Keratinocyte (primary cell): ENCODE measurements around the gene USP9X. TPM values are rescaled to one million over a fixed set of nuclear protein-coding genes. Genes with fewer than 3 reads are reported as not detected.

Experiments used
- DNase-seq: peaks from one replicate; pipeline ENCODE4 v3.0.0-alpha.2; 2011; ENCODE audit warnings: low read depth, missing footprints, low spot score
- FAIRE-seq: peaks from 2 replicates; lab custom pipeline; 2011; peaks lifted over from hg19 to GRCh38; lab: Jason Lieb, UNC
- H2AFZ ChIP-seq: 2 replicates; pipeline ENCODE4 v1.6.0; 2012; ENCODE audit warnings: low read length, control low read depth, inconsistent platforms; ENCODE audit not compliant: control insufficient read depth
- H3K27ac ChIP-seq: 2 replicates; pipeline ENCODE4 v1.5.1; 2011; ENCODE audit warnings: low read length; ENCODE audit not compliant: control insufficient read depth, insufficient read depth
- H3K27me3 ChIP-seq: 3 replicates; pipeline ENCODE4 v1.6.0; 2011; ENCODE audit warnings: low read length; ENCODE audit not compliant: control insufficient read depth, insufficient read depth; ENCODE audit errors: extremely low read depth
- H3K36me3 ChIP-seq, 2 experiments: 2 replicates in 1 of 2; 3 replicates in 1 of 2; pipeline ENCODE4 v1.5.1; 2011; ENCODE audit warnings: low read length in 2 of 2, mild to moderate bottlenecking in 1 of 2; ENCODE audit not compliant: control insufficient read depth in 2 of 2, insufficient read depth in 2 of 2; ENCODE audit errors: extremely low read depth in 1 of 2
- H3K4me1 ChIP-seq: 3 replicates; pipeline ENCODE4 v1.5.1; 2011; ENCODE audit warnings: low read length; ENCODE audit not compliant: control insufficient read depth, insufficient read depth; ENCODE audit errors: extremely low read depth
- H3K4me2 ChIP-seq: 3 replicates; pipeline ENCODE4 v1.6.0; 2011; ENCODE audit warnings: low read depth, low read length; ENCODE audit not compliant: control insufficient read depth, insufficient read depth; ENCODE audit errors: extremely low read depth
- H3K4me3 ChIP-seq, 3 experiments: fragments of 200-600 bp in 1 of 3; sonication (generic) in 1 of 3; 2 replicates in 2 of 3; 3 replicates in 1 of 3; pipeline ENCODE4 v1.5.1; 2011 to 2016; ENCODE audit warnings: low read length in 3 of 3, mild to moderate bottlenecking in 3 of 3, control low read depth in 2 of 3, inconsistent platforms in 1 of 3, low read depth in 1 of 3, mixed read lengths in 1 of 3, mixed run types in 1 of 3, moderate library complexity in 1 of 3; ENCODE audit not compliant: control insufficient read depth in 2 of 3, insufficient read depth in 2 of 3; ENCODE audit errors: extremely low read depth in 1 of 3
- H3K79me2 ChIP-seq: 2 replicates; pipeline ENCODE4 v1.6.0; 2012; ENCODE audit warnings: low read length; ENCODE audit not compliant: control insufficient read depth, insufficient read depth
- H3K9ac ChIP-seq: 3 replicates; pipeline ENCODE4 v1.6.0; 2011; ENCODE audit warnings: low read length; ENCODE audit not compliant: control insufficient read depth, insufficient read depth; ENCODE audit errors: extremely low read depth
- H3K9me1 ChIP-seq: 3 replicates; pipeline ENCODE4 v1.6.0; 2011; ENCODE audit warnings: low read length; ENCODE audit not compliant: control insufficient read depth, insufficient read depth; ENCODE audit errors: extremely low read depth
- H3K9me3 ChIP-seq: 2 replicates; pipeline ENCODE4 v1.5.1; 2012; ENCODE audit warnings: low read depth, low read length; ENCODE audit not compliant: control insufficient read depth
- H4K20me1 ChIP-seq: 3 replicates; pipeline ENCODE4 v1.6.0; 2011; ENCODE audit warnings: low read length; ENCODE audit not compliant: control insufficient read depth, insufficient read depth; ENCODE audit errors: extremely low read depth
- CTCF ChIP-seq, 3 experiments: IDR thresholded peaks in 1 of 3; conservative IDR thresholded peaks in 1 of 3; optimal IDR thresholded peaks in 1 of 3; 2 replicates in 2 of 3; 3 replicates in 1 of 3; pipeline versions ENCODE3 to v1.5.1; 2011; ENCODE audit warnings: low read length in 3 of 3, mild to moderate bottlenecking in 3 of 3, moderate library complexity in 2 of 3, control low read depth in 1 of 3, inconsistent platforms in 1 of 3; ENCODE audit not compliant: insufficient read depth in 2 of 3; ENCODE audit errors: extremely low read depth in 1 of 3
- EZH2 ChIP-seq: IDR thresholded peaks from one replicate; pipeline ENCODE4 v1.6.1; 2012; ENCODE audit warnings: inconsistent platforms, mild to moderate bottlenecking, low read length, moderate library complexity
- dilution Hi-C: fragments of 300-500 bp; cut with MboI; formaldehyde crosslinking; loops from one replicate; pipeline ENCODE4 v1.7.0; 2020; ENCODE audit warnings: low sequenced_read_pairs; ENCODE audit not compliant: extremely low pct_ligation_motif_present
- polyA plus RNA-seq, 5 experiments: library from polyadenylated mRNA; depleted of rRNA in 3 of 5; stranded (reverse) in 3 of 5; stranded (forward) in 1 of 5; unstranded in 1 of 5; fragments of >200 nt; gene quantifications; 1 replicate in 1 of 5; 2 replicates in 3 of 5; 3 replicates in 1 of 5; pipeline versions ENCODE4 v1.2.1 to v1.2.3, GENCODE V29; 2011 to 2012; ENCODE audit warnings: missing spikeins in 2 of 5, low read depth in 1 of 5, low replicate concordance in 1 of 5

Gene USP9X
- polyA plus RNA-seq, 1 donor (not counting 4 experiments of a cell fraction or from before 2014, with no cell fraction given), result 44.8 TPM

- H3K4me1 ChIP-seq, result peaks cover 21% of the 10 kb centered on the region
- no peak overlapping the region for H3K27ac ChIP-seq
- TF ChIP-seq EZH2 (no peak), CTCF (optimal IDR thresholded peaks at IDR 0.05 in 1 of 3, IDR thresholded peaks at IDR 0.05 in 1 of 3, conservative IDR thresholded peaks at IDR 0.05 in 1 of 3; ENCODE audit: extremely low read depth in 1 of 3, insufficient read depth in 2 of 3, low read length in 3 of 3) (no peak)
- dilution Hi-C loops, result no loop called here
- H3K27me3 ChIP-seq, result no peaks in the 10 kb centered on the region
- H4K20me1 ChIP-seq, result peaks cover 4% of the 10 kb centered on the region
- no peaks in the 10 kb centered on the region for H3K9me1 ChIP-seq
- H2AFZ ChIP-seq, result no peak overlapping the region
- no peak overlapping the region for H3K9ac ChIP-seq
- no peak overlapping the region for H3K4me2 ChIP-seq
- no peaks in the 10 kb centered on the region for H3K9me3 ChIP-seq
- no peaks in the 10 kb centered on the region for H3K79me2 ChIP-seq
- no peak for DNase-seq
- no peak for FAIRE-seq
- no peak overlapping the region for H3K4me3 ChIP-seq
- peaks cover 4% of the 10 kb centered on the region in 2 experiments for H3K36me3 ChIP-seq
Observed at GRCh38 chrX:41144873-41145272, 59.6 kb downstream of the USP9X start.

- FAIRE-seq (peak; percentile 88), DNase-seq (peak; percentile 49)
- no peak overlapping the region for H3K4me2 ChIP-seq
Observed at GRCh38 chrX:41145920-41146608, 60.8 kb downstream of the USP9X start.

More at GRCh38 chrX:41145920-41146608, 60.8 kb downstream of the USP9X start:
- dilution Hi-C loops, result no loop called here
- H3K27ac ChIP-seq, result no peak overlapping the region
- H2AFZ ChIP-seq, result no peak overlapping the region
- H3K9me1 ChIP-seq, result no peaks in the 10 kb centered on the region
- no peak overlapping the region for H3K9ac ChIP-seq
- no peaks in the 10 kb centered on the region for H3K27me3 ChIP-seq
- H3K4me1 ChIP-seq, result peaks cover 21% of the 10 kb centered on the region
- no peaks in the 10 kb centered on the region for H3K9me3 ChIP-seq
- TF ChIP-seq EZH2 (no peak), CTCF (optimal IDR thresholded peaks at IDR 0.05 in 1 of 3, IDR thresholded peaks at IDR 0.05 in 1 of 3, conservative IDR thresholded peaks at IDR 0.05 in 1 of 3; ENCODE audit: extremely low read depth in 1 of 3, insufficient read depth in 2 of 3, low read length in 3 of 3) (peak in 1 of 3 experiments; percentile 9)
- peaks cover 4% of the 10 kb centered on the region for H4K20me1 ChIP-seq
- no peak overlapping the region for H3K4me3 ChIP-seq
- no peaks in the 10 kb centered on the region for H3K79me2 ChIP-seq
- H3K36me3 ChIP-seq, result peaks cover 4% of the 10 kb centered on the region in 2 experiments
